Loucy (cell line): ENCODE measurements around the gene COG2.

ENCODE experiments used
- H2AFZ ChIP-seq: fragments of 200-600 bp; sonication (generic); 2 replicates; pipeline ENCODE4 v1.6.0; 2016; ENCODE audit warnings: antibody characterized with exemption, mild to moderate bottlenecking, low read length, moderate library complexity
- H3F3A ChIP-seq: fragments of 200-600 bp; 2 replicates; pipeline ENCODE4 v1.6.0; 2016; ENCODE audit warnings: antibody characterized with exemption, low read depth, mild to moderate bottlenecking
- H3K27me3 ChIP-seq: fragments of 200-600 bp; sonication (generic); 2 replicates; pipeline ENCODE4 v1.6.1; 2014; ENCODE audit warnings: low read length, mild to moderate bottlenecking; ENCODE audit not compliant: insufficient read depth, poor library complexity, severe bottlenecking
- H3K36me3 ChIP-seq: fragments of 200-600 bp; sonication (generic); 2 replicates; pipeline ENCODE4 v1.6.1; 2016; ENCODE audit warnings: low read length; ENCODE audit not compliant: insufficient read depth
- H3K4me1 ChIP-seq: fragments of 200-600 bp; sonication (generic); 2 replicates; pipeline ENCODE4 v1.5.1; 2014; ENCODE audit warnings: low read length, mild to moderate bottlenecking; ENCODE audit not compliant: insufficient read depth, poor library complexity, severe bottlenecking
- H3K4me2 ChIP-seq: fragments of 200-600 bp; sonication (generic); 2 replicates; pipeline ENCODE4 v1.6.0; 2014; ENCODE audit warnings: antibody characterized with exemption, low read length, low read depth, mild to moderate bottlenecking; ENCODE audit not compliant: poor library complexity, severe bottlenecking
- H3K4me3 ChIP-seq: fragments of 200-600 bp; sonication (generic); 2 replicates; pipeline ENCODE4 v1.5.1; 2014; ENCODE audit warnings: low read length, mild to moderate bottlenecking, mixed read lengths; ENCODE audit not compliant: poor library complexity, severe bottlenecking
- H3K79me2 ChIP-seq: fragments of 200-600 bp; sonication (generic); 2 replicates; pipeline ENCODE4 v1.6.1; 2014; ENCODE audit warnings: low read length; ENCODE audit not compliant: insufficient read depth
- H3K9ac ChIP-seq: fragments of 200-600 bp; sonication (generic); 2 replicates; pipeline ENCODE4 v1.6.0; 2014; ENCODE audit warnings: mild to moderate bottlenecking, low read depth, low read length, moderate library complexity; ENCODE audit not compliant: poor library complexity, severe bottlenecking
- H3K9me2 ChIP-seq: fragments of 200-600 bp; sonication (generic); replicated peaks from 2 replicates; pipeline ENCODE4 v1.6.1; 2016; ENCODE audit warnings: low read depth, low read length, mixed read lengths
- H3K9me3 ChIP-seq: fragments of 200-600 bp; sonication (generic); 2 replicates; pipeline ENCODE4 v1.6.1; 2014; ENCODE audit warnings: mild to moderate bottlenecking, antibody characterized with exemption, low read length, low read depth; ENCODE audit not compliant: insufficient read depth
- H4K20me1 ChIP-seq: fragments of 200-600 bp; sonication (generic); 2 replicates; pipeline ENCODE4 v1.6.0; 2014; ENCODE audit warnings: antibody characterized with exemption, low read length, mild to moderate bottlenecking; ENCODE audit not compliant: insufficient read depth, poor library complexity, severe bottlenecking
- EZH2phosphoT487 ChIP-seq: fragments of 200-600 bp; IDR thresholded peaks from 2 replicates; pipeline ENCODE4 v1.6.1; 2018; ENCODE audit warnings: antibody characterized with exemption, mild to moderate bottlenecking, moderate library complexity, borderline replicate concordance
- TF ChIP-seq, protein P1 (sequence below): fragments of 200-600 bp; sonication (generic); conservative IDR thresholded peaks from 2 replicates; pipeline ENCODE4 v1.5.1; 2014; ENCODE audit warnings: mild to moderate bottlenecking, antibody characterized with exemption, low read length

Gene COG2

DNA sequence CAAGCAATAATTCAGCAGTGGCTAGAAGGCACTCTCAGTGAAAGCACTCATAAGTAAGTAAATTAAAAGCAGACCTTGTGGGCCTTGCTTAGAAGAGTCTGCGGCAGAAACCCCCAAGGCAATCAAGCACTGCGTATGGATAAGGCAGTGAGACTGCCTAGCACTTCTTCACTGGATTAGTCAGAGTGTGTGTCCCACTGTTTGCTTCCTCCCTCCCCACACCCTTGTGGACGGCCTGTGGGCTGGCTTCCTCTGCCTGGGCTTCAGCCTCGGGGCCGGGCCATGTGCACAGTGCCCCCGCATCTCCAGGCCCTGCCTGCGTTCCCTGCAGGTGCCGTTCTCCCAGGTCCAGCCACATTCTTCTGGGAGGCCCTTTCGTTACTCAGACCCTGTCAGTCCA, 47.8 kb downstream of the COG2 start:
- no peaks in the 10 kb centered on the region for H3K9me2 ChIP-seq
- H3K9me3 ChIP-seq, result no peaks in the 10 kb centered on the region
- TF ChIP-seq EZH2phosphoT487, result no peak
- TF ChIP-seq, protein P1, sequence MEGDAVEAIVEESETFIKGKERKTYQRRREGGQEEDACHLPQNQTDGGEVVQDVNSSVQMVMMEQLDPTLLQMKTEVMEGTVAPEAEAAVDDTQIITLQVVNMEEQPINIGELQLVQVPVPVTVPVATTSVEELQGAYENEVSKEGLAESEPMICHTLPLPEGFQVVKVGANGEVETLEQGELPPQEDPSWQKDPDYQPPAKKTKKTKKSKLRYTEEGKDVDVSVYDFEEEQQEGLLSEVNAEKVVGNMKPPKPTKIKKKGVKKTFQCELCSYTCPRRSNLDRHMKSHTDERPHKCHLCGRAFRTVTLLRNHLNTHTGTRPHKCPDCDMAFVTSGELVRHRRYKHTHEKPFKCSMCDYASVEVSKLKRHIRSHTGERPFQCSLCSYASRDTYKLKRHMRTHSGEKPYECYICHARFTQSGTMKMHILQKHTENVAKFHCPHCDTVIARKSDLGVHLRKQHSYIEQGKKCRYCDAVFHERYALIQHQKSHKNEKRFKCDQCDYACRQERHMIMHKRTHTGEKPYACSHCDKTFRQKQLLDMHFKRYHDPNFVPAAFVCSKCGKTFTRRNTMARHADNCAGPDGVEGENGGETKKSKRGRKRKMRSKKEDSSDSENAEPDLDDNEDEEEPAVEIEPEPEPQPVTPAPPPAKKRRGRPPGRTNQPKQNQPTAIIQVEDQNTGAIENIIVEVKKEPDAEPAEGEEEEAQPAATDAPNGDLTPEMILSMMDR, result no peak
- peaks cover 84% of the 10 kb centered on the region; the same call in 1 of the 2 replicates for H3K36me3 ChIP-seq
- H3F3A ChIP-seq, result no peaks in the 10 kb centered on the region
- H3K4me3 ChIP-seq, result no peak overlapping the region
- no peak overlapping the region for H3K4me2 ChIP-seq
- H3K27me3 ChIP-seq, result no peaks in the 10 kb centered on the region
- no peaks in the 10 kb centered on the region for H4K20me1 ChIP-seq
- H2AFZ ChIP-seq, result no peak overlapping the region
- no peak overlapping the region for H3K9ac ChIP-seq
- no peaks in the 10 kb centered on the region for H3K79me2 ChIP-seq
- H3K4me1 ChIP-seq, result peaks cover 6% of the 10 kb centered on the region

DNA sequence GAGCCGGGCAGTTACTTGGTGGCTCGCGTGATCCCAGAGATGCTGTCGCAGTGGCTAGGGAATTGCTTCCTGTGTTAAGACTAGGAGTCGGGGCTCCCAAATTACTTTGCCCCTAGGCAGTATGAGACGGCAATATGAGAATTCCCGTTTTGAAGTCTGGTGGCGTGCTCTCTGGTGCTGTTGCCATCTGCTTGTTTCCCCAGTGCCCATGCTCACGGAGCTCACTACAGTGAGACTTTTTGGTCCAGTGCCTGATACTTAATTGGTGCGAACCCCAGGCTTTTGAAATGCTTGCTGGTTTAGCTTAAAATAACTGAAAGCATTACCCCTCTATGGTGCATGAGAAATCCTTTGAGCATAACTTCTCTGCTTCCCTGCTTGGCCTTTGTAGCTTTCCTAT, 49.3 kb downstream of the COG2 start:
- H3K36me3 ChIP-seq, result peaks cover 70% of the 10 kb centered on the region; the same call in 1 of the 2 replicates
- H4K20me1 ChIP-seq, result no peaks in the 10 kb centered on the region

DNA sequence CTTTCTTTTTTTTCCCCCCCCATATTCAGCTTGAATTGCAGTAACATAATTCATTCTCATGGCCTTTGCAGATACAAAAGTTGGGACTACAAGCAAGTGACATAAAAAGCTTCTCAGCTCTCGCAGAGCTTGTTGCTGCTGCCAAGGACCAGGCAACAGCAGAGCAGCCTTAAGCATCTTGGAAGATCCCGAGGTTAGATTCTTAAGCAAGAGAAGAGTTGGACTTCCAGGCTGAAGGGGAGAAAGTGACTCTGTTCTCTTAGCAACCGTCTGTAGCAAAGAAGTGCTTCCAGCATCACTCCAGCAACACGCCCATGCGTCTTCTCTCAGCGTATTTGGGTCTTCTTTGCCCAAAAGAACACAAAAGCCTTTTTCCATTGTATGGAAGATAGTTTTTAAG, 50.9 kb downstream of the COG2 start:
- H3K4me2 ChIP-seq, result no peak overlapping the region
- no peak overlapping the region for H2AFZ ChIP-seq
- TF ChIP-seq EZH2phosphoT487, result no peak
- TF ChIP-seq, protein P1, result no peak
- no peaks in the 10 kb centered on the region for H3K27me3 ChIP-seq
- peaks cover 59% of the 10 kb centered on the region; the same call in 1 of the 2 replicates for H3K36me3 ChIP-seq
- H3K9me2 ChIP-seq, result no peaks in the 10 kb centered on the region
- no peaks in the 10 kb centered on the region for H4K20me1 ChIP-seq
- no peaks in the 10 kb centered on the region for H3K79me2 ChIP-seq
- no peak overlapping the region for H3K9ac ChIP-seq
- H3K4me1 ChIP-seq, result peaks cover 9% of the 10 kb centered on the region
- H3K9me3 ChIP-seq, result no peaks in the 10 kb centered on the region
- H3K4me3 ChIP-seq, result no peak overlapping the region
- no peaks in the 10 kb centered on the region for H3F3A ChIP-seq

More for the DNA sequence above, 49.3 kb downstream of the COG2 start:
- no peak overlapping the region for H3K9ac ChIP-seq
- no peaks in the 10 kb centered on the region for H3K27me3 ChIP-seq
- H3K4me2 ChIP-seq, result no peak overlapping the region
- H3K4me3 ChIP-seq, result no peak overlapping the region
- H3K9me2 ChIP-seq, result no peaks in the 10 kb centered on the region
- no peaks in the 10 kb centered on the region for H3F3A ChIP-seq
- peaks cover 9% of the 10 kb centered on the region for H3K4me1 ChIP-seq
- no peaks in the 10 kb centered on the region for H3K9me3 ChIP-seq
- no peak overlapping the region for H2AFZ ChIP-seq
- no peak for TF ChIP-seq EZH2phosphoT487
- TF ChIP-seq, protein P1, result no peak
- no peaks in the 10 kb centered on the region for H3K79me2 ChIP-seq
